SK-N-SH treated with all-trans-retinoic acid at 6 μM for 48 hours (cell line): ENCODE measurements around the gene SLC26A1.

ENCODE experiments used
- ATAC-seq: fragments of 200-7000 bp; cut with Tn5 transposase; 3 replicates; pipeline ENCODE4 v1.9.1; 2020; ENCODE audit warnings: mild to moderate bottlenecking, moderate library complexity
- ARNTL ChIP-seq: fragments of 450-650 bp; formaldehyde crosslinking; IDR thresholded peaks from 2 replicates; pipeline ENCODE4 v1.5.0; 2020; ENCODE audit warnings: low read depth, mild to moderate bottlenecking, moderate library complexity, borderline replicate concordance
- BACH2 ChIP-seq: fragments of 250-450 bp; sonication (Bioruptor Pico); IDR thresholded peaks from 2 replicates; pipeline ENCODE4 v1.9.0; 2021; ENCODE audit warnings: mild to moderate bottlenecking, borderline replicate concordance
- CSDC2 ChIP-seq: fragments of 250-450 bp; sonication (Bioruptor Pico); IDR thresholded peaks from 2 replicates; pipeline ENCODE4 v1.5.0; 2020; ENCODE audit warnings: mild to moderate bottlenecking, moderate library complexity
- ESRRG ChIP-seq: fragments of 250-450 bp; sonication (Bioruptor Pico); IDR thresholded peaks from 2 replicates; pipeline ENCODE4 v1.6.1; 2021; ENCODE audit warnings: mild to moderate bottlenecking
- GLIS3 ChIP-seq: fragments of 250-450 bp; sonication (Bioruptor Pico); IDR thresholded peaks from 2 replicates; pipeline ENCODE4 v1.5.0; 2020; ENCODE audit warnings: mild to moderate bottlenecking, moderate library complexity
- ISL1 ChIP-seq: fragments of 250-450 bp; sonication (Bioruptor Pico); IDR thresholded peaks from 2 replicates; pipeline ENCODE4 v2.1.2; 2022; ENCODE audit warnings: mild to moderate bottlenecking, moderate library complexity
- OSR1 ChIP-seq: fragments of 250-450 bp; sonication (Bioruptor Pico); IDR thresholded peaks from 2 replicates; pipeline ENCODE4 v1.8.0; 2022; ENCODE audit warnings: moderate library complexity, mild to moderate bottlenecking, inconsistent platforms
- PPARA ChIP-seq: fragments of 250-450 bp; sonication (Bioruptor Pico); IDR thresholded peaks from 2 replicates; pipeline ENCODE4 v1.5.0; 2020; ENCODE audit warnings: mild to moderate bottlenecking, borderline replicate concordance
- RARB ChIP-seq: fragments of 250-450 bp; sonication (Bioruptor Pico); IDR thresholded peaks from 2 replicates; pipeline ENCODE4 v1.8.0; 2021; ENCODE audit warnings: mild to moderate bottlenecking, moderate library complexity
- SNAI2 ChIP-seq: fragments of 250-450 bp; sonication (Bioruptor Pico); IDR thresholded peaks from 2 replicates; pipeline ENCODE4 v1.5.0; 2020; ENCODE audit warnings: mild to moderate bottlenecking, moderate library complexity
- TCF4 ChIP-seq: fragments of 250-450 bp; sonication (Bioruptor Pico); IDR thresholded peaks from 2 replicates; pipeline ENCODE4 v1.8.0; 2021; ENCODE audit warnings: mild to moderate bottlenecking, moderate library complexity, borderline replicate concordance
- TOX ChIP-seq: fragments of 250-450 bp; sonication (Bioruptor Pico); IDR thresholded peaks from 2 replicates; pipeline ENCODE4 v1.8.0; 2021; ENCODE audit warnings: mild to moderate bottlenecking, moderate library complexity, borderline replicate concordance
- ZFP3 ChIP-seq: fragments of 250-450 bp; sonication (Bioruptor Pico); IDR thresholded peaks from 2 replicates; pipeline ENCODE4 v1.5.0; 2020; ENCODE audit warnings: mild to moderate bottlenecking, moderate library complexity
- ZFP30 ChIP-seq: fragments of 450-650 bp; formaldehyde crosslinking; IDR thresholded peaks from 2 replicates; pipeline ENCODE4 v1.5.0; 2022; ENCODE audit warnings: mild to moderate bottlenecking, moderate library complexity
- ZNF565 ChIP-seq: fragments of 450-650 bp; formaldehyde crosslinking; conservative IDR thresholded peaks from 2 replicates; pipeline ENCODE4 v1.5.0; 2020; ENCODE audit warnings: low read depth, mild to moderate bottlenecking, moderate library complexity
- ZNF70 ChIP-seq: fragments of 450-650 bp; formaldehyde crosslinking; IDR thresholded peaks from 2 replicates; pipeline ENCODE4 v1.5.0; 2020; ENCODE audit warnings: mild to moderate bottlenecking, moderate library complexity
- ZNF8 ChIP-seq: fragments of 450-650 bp; formaldehyde crosslinking; IDR thresholded peaks from 2 replicates; pipeline ENCODE4 v1.5.0; 2020; ENCODE audit warnings: mild to moderate bottlenecking, moderate library complexity
- TF ChIP-seq, protein P1 (sequence below): fragments of 250-450 bp; sonication (Bioruptor Pico); IDR thresholded peaks from 2 replicates; pipeline ENCODE4 v1.5.1; 2020; ENCODE audit warnings: low read depth, mild to moderate bottlenecking, moderate library complexity
- TF ChIP-seq, protein P2 (sequence below): fragments of 250-450 bp; sonication (Bioruptor Pico); IDR thresholded peaks from 2 replicates; pipeline ENCODE4 v1.5.1; 2021; ENCODE audit warnings: mild to moderate bottlenecking, moderate library complexity
- TF ChIP-seq, protein P3 (sequence below): fragments of 250-450 bp; sonication (Bioruptor Pico); IDR thresholded peaks from 2 replicates; pipeline ENCODE4 v1.5.0; 2020; ENCODE audit warnings: mild to moderate bottlenecking, moderate library complexity
- TF ChIP-seq, protein P4 (sequence below): fragments of 250-450 bp; sonication (Bioruptor Pico); IDR thresholded peaks from 2 replicates; pipeline ENCODE4 v1.8.0; 2021; ENCODE audit warnings: low read depth, mild to moderate bottlenecking, moderate library complexity, borderline replicate concordance
- TF ChIP-seq, protein P5 (sequence below): fragments of 250-450 bp; sonication (Bioruptor Pico); IDR thresholded peaks from 2 replicates; pipeline ENCODE4 v1.8.0; 2020; ENCODE audit warnings: mild to moderate bottlenecking, moderate library complexity, borderline replicate concordance

SLC26A1 gene

DNA sequence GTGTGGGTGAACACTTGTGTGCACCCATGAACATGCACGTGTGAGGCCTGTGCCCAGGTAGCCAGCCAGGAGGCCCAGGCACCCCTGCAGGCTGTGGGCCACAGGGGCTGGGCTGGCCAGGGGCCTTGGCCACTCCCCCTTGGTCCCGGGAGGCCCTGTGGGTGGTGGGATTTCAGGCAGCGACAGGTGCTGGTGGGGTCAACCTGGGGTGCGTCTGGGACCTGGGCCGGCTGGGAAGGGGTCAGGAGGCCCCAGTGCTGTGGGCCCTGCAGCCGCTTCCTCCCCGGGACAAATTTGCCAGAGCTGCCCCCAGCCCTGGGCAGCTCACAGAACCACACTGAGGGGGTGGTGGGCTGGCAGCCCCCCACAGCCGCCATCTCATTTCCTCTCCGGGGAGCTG is 26.1 kb upstream of the SLC26A1 start:
- no peak for ATAC-seq
- TF ChIP-seq PPARA (no peak), ISL1 (CRISPR knock-in tag) (no peak), ZNF70 (no peak), TCF4 (CRISPR knock-in tag) (no peak), BACH2 (CRISPR knock-in tag) (no peak), ZNF8 (CRISPR knock-in tag) (no peak), TOX (no peak), OSR1 (no peak), ZFP3 (no peak), GLIS3 (no peak), RARB (CRISPR knock-in tag) (no peak), ZNF565 (CRISPR knock-in tag) (no peak), ZFP30 (CRISPR knock-in tag) (no peak)
- TF ChIP-seq, protein P1, sequence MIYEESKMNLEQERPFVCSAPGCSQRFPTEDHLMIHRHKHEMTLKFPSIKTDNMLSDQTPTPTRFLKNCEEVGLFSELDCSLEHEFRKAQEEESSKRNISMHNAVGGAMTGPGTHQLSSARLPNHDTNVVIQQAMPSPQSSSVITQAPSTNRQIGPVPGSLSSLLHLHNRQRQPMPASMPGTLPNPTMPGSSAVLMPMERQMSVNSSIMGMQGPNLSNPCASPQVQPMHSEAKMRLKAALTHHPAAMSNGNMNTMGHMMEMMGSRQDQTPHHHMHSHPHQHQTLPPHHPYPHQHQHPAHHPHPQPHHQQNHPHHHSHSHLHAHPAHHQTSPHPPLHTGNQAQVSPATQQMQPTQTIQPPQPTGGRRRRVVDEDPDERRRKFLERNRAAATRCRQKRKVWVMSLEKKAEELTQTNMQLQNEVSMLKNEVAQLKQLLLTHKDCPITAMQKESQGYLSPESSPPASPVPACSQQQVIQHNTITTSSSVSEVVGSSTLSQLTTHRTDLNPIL (CRISPR knock-in tag) = no peak
- TF ChIP-seq, protein P2, sequence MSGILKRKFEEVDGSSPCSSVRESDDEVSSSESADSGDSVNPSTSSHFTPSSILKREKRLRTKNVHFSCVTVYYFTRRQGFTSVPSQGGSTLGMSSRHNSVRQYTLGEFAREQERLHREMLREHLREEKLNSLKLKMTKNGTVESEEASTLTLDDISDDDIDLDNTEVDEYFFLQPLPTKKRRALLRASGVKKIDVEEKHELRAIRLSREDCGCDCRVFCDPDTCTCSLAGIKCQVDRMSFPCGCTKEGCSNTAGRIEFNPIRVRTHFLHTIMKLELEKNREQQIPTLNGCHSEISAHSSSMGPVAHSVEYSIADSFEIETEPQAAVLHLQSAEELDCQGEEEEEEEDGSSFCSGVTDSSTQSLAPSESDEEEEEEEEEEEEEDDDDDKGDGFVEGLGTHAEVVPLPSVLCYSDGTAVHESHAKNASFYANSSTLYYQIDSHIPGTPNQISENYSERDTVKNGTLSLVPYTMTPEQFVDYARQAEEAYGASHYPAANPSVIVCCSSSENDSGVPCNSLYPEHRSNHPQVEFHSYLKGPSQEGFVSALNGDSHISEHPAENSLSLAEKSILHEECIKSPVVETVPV (CRISPR knock-in tag) = no peak
- TF ChIP-seq, protein P3, sequence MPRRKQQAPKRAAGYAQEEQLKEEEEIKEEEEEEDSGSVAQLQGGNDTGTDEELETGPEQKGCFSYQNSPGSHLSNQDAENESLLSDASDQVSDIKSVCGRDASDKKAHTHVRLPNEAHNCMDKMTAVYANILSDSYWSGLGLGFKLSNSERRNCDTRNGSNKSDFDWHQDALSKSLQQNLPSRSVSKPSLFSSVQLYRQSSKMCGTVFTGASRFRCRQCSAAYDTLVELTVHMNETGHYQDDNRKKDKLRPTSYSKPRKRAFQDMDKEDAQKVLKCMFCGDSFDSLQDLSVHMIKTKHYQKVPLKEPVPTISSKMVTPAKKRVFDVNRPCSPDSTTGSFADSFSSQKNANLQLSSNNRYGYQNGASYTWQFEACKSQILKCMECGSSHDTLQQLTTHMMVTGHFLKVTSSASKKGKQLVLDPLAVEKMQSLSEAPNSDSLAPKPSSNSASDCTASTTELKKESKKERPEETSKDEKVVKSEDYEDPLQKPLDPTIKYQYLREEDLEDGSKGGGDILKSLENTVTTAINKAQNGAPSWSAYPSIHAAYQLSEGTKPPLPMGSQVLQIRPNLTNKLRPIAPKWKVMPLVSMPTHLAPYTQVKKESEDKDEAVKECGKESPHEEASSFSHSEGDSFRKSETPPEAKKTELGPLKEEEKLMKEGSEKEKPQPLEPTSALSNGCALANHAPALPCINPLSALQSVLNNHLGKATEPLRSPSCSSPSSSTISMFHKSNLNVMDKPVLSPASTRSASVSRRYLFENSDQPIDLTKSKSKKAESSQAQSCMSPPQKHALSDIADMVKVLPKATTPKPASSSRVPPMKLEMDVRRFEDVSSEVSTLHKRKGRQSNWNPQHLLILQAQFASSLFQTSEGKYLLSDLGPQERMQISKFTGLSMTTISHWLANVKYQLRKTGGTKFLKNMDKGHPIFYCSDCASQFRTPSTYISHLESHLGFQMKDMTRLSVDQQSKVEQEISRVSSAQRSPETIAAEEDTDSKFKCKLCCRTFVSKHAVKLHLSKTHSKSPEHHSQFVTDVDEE (CRISPR knock-in tag) = no peak

DNA sequence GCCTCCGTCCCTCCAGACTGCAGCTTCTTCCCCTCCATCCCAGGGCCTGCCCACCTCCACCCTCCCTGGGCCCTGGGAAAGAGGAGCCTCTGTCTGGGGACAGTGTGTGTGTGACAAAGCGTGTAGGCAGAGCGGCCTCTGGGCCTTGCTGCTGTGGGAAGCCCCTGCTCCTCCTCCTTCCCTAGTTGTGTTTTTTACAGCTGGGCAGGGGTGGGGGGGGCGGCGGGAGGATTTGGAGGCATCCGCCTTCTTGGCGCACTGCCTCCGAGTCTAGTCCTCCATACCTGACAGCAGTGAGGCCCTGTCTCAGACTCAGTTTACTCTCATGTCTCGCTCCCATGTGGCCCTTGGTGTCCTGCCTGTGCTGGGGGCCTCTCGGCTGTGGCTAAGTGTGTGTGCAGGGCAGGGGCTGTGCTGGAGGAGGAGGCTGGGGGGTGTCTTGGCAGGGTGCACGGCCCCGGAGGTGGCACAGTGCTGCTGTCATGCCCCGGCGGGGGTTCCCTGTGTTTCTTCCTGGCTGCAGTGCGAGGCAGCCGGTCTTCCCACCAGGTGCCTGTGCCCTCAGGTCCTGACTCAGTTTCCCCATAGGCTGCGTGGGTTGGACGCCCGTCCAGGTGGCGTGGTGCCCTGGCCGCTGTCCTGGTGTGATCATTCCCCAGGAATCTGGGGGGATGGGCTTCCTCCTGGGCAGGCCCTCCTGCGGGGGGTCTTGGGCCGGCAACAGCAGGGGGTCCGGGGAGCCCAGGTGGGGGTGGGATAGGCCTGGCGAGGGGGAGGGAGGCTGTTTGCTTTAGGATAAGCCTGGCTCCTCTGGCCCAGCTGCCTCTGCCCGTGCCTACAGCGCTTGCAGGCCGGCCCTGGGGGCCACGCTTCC is 25.2 kb upstream of the SLC26A1 start:
- ATAC-seq = no peak
- TF ChIP-seq, protein P4, sequence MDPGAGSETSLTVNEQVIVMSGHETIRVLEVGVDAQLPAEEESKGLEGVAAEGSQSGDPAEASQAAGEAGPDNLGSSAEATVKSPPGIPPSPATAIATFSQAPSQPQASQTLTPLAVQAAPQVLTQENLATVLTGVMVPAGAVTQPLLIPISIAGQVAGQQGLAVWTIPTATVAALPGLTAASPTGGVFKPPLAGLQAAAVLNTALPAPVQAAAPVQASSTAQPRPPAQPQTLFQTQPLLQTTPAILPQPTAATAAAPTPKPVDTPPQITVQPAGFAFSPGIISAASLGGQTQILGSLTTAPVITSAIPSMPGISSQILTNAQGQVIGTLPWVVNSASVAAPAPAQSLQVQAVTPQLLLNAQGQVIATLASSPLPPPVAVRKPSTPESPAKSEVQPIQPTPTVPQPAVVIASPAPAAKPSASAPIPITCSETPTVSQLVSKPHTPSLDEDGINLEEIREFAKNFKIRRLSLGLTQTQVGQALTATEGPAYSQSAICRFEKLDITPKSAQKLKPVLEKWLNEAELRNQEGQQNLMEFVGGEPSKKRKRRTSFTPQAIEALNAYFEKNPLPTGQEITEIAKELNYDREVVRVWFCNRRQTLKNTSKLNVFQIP (CRISPR knock-in tag) = no peak
- TF ChIP-seq RARB (CRISPR knock-in tag) = no peak
- TF ChIP-seq OSR1 = no peak
- TF ChIP-seq ZNF565 (CRISPR knock-in tag) = no peak
- no peak for TF ChIP-seq ZNF8 (CRISPR knock-in tag)
- no peak for TF ChIP-seq ZFP30 (CRISPR knock-in tag)
- TF ChIP-seq TOX = no peak
- no peak for TF ChIP-seq GLIS3
- TF ChIP-seq TCF4 (CRISPR knock-in tag) = no peak
- TF ChIP-seq, protein P1 (CRISPR knock-in tag) = no peak
- no peak for TF ChIP-seq ARNTL
- TF ChIP-seq, protein P3 (CRISPR knock-in tag) = no peak
- TF ChIP-seq ZNF70 = no peak
- TF ChIP-seq, protein P5, sequence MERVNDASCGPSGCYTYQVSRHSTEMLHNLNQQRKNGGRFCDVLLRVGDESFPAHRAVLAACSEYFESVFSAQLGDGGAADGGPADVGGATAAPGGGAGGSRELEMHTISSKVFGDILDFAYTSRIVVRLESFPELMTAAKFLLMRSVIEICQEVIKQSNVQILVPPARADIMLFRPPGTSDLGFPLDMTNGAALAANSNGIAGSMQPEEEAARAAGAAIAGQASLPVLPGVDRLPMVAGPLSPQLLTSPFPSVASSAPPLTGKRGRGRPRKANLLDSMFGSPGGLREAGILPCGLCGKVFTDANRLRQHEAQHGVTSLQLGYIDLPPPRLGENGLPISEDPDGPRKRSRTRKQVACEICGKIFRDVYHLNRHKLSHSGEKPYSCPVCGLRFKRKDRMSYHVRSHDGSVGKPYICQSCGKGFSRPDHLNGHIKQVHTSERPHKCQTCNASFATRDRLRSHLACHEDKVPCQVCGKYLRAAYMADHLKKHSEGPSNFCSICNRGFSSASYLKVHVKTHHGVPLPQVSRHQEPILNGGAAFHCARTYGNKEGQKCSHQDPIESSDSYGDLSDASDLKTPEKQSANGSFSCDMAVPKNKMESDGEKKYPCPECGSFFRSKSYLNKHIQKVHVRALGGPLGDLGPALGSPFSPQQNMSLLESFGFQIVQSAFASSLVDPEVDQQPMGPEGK (CRISPR knock-in tag) = no peak
- TF ChIP-seq CSDC2 (CRISPR knock-in tag) = no peak
- TF ChIP-seq ZFP3 = no peak
- TF ChIP-seq ESRRG = no peak
- TF ChIP-seq SNAI2 (CRISPR knock-in tag) = no peak
- no peak for TF ChIP-seq BACH2 (CRISPR knock-in tag)
